PC-9 (cell line): Measurements from ENCODE around the gene TEX261. TPM values are rescaled to one million over a fixed set of nuclear protein-coding genes. Genes with fewer than 3 reads are reported as not detected.

Experiments used
- BruUV-seq: library from RNA; stranded (reverse); fragments of 400-500 nt; replicated peaks from 2 replicates; lab custom pipeline; 2021; lab: Mats Ljungman, UMichigan
- CTCF ChIA-PET: fragments of 300-600 bp; sonication (Branson Sonifier 250); formaldehyde crosslinking; loops from one replicate; lab custom pipeline; 2022; ENCODE audit warnings: antibody characterized with exemption; lab: Charles Lee
- POLR2A ChIA-PET: fragments of 300-600 bp; sonication (Branson Sonifier 250); formaldehyde crosslinking; loops from one replicate; lab custom pipeline; 2022; ENCODE audit warnings: antibody characterized with exemption; ENCODE audit not compliant: unreplicated experiment; lab: Charles Lee
- DNase-seq, 2 experiments: peaks; one replicate each; pipeline versions ENCODE4 v3.0.0 to v3.0.0-alpha.2; 2015 to 2022; ENCODE audit warnings: mixed read lengths in 1 of 2
- H2AFZ ChIP-seq: fragments of 200-600 bp; sonication (generic); 2 replicates; pipeline ENCODE4 v1.8.1; 2017; ENCODE audit warnings: antibody characterized with exemption
- H3F3A ChIP-seq: fragments of 200-600 bp; sonication (generic); 2 replicates; pipeline ENCODE4 v1.8.1; 2017; ENCODE audit warnings: antibody characterized with exemption, mild to moderate bottlenecking, low read depth; ENCODE audit not compliant: insufficient read depth
- H3K27ac ChIP-seq: fragments of 200-600 bp; sonication (generic); 2 replicates; pipeline ENCODE4 v1.6.1; 2016; ENCODE audit warnings: mixed run types
- H3K27me3 ChIP-seq: fragments of 200-600 bp; sonication (generic); 2 replicates; pipeline ENCODE4 v1.6.1; 2016; ENCODE audit warnings: low read depth, mixed run types; ENCODE audit not compliant: insufficient read depth
- H3K36me3 ChIP-seq: fragments of 200-600 bp; sonication (generic); 2 replicates; pipeline ENCODE4 v1.6.1; 2016; ENCODE audit warnings: low read depth, mixed run types
- H3K4me1 ChIP-seq: fragments of 200-600 bp; sonication (generic); replicated peaks from 2 replicates; pipeline ENCODE4 v1.6.1; 2016; ENCODE audit warnings: mixed run types; ENCODE audit not compliant: insufficient read depth
- H3K4me2 ChIP-seq: fragments of 200-600 bp; sonication (generic); 2 replicates; pipeline ENCODE4 v1.6.1; 2017; ENCODE audit warnings: mixed run types
- H3K4me3 ChIP-seq: fragments of 200-600 bp; sonication (generic); 2 replicates; pipeline ENCODE4 v1.6.1; 2016; ENCODE audit warnings: mixed run types
- H3K79me2 ChIP-seq: fragments of 200-600 bp; sonication (generic); 2 replicates; pipeline ENCODE4 v1.6.1; 2017; ENCODE audit warnings: low read depth, mixed run types
- H3K9me2 ChIP-seq: fragments of 200-600 bp; sonication (generic); 2 replicates; pipeline ENCODE4 v1.8.1; 2017; ENCODE audit warnings: mild to moderate bottlenecking; ENCODE audit not compliant: insufficient read depth
- H3K9me3 ChIP-seq: fragments of 200-600 bp; sonication (generic); 2 replicates; pipeline ENCODE4 v1.8.1; 2016; ENCODE audit warnings: low read depth; ENCODE audit not compliant: insufficient read depth
- H4K20me1 ChIP-seq: fragments of 200-600 bp; sonication (generic); 2 replicates; pipeline ENCODE4 v1.8.1; 2017; ENCODE audit not compliant: insufficient read depth
- CTCF ChIP-seq: fragments of 200-600 bp; sonication (generic); conservative IDR thresholded peaks from 2 replicates; pipeline ENCODE4 v1.6.1; 2017; ENCODE audit warnings: mixed run types, antibody characterized with exemption, mild to moderate bottlenecking, moderate library complexity
- EZH2 ChIP-seq: fragments of 200-600 bp; sonication (generic); IDR thresholded peaks from 2 replicates; pipeline ENCODE4 v1.8.0; 2017; ENCODE audit warnings: antibody characterized with exemption, low read depth
- intact Hi-C: fragments of 100-400 bp; cut with micrococcal nuclease; formaldehyde crosslinking; loops from one replicate; pipeline ENCODE4 v1.10.0; 2022; ENCODE audit not compliant: unreplicated experiment
- total RNA-seq: library from RNA; stranded (reverse); gene quantifications from 2 replicates; pipeline ENCODE4 v1.2.3, GENCODE V29; 2021

TEX261 gene
- total RNA-seq, 1 experiment from 2014 or later, result 47.6 TPM

- no peaks in the 10 kb centered on the region for H4K20me1 ChIP-seq
- no peak for TF ChIP-seq CTCF
- TF ChIP-seq EZH2, result no peak
- H3K36me3 ChIP-seq, result no peaks in the 10 kb centered on the region
- H3K4me2 ChIP-seq, result no peak overlapping the region
- no peaks in the 10 kb centered on the region for H3K79me2 ChIP-seq
- DNase-seq, result peak in 1 of 2 experiments; percentile 33
- no peaks in the 10 kb centered on the region for H3K27me3 ChIP-seq
- intact Hi-C loops, result loop anchor here (1.0 kb wide), 1 partner anchor 31 kb away; no protein-coding TSS in a partner anchor
- H2AFZ ChIP-seq, result no peak overlapping the region
- H3F3A ChIP-seq, result no peaks in the 10 kb centered on the region
- H3K4me3 ChIP-seq, result no peak overlapping the region
- no peaks in the 10 kb centered on the region for H3K9me2 ChIP-seq
- BruUV-seq, result no TSS peak
- ChIA-PET CTCF (interaction anchor here (1.0 kb wide), 1 partner anchor 16 kb away, joined by 4 read pairs; no protein-coding TSS in a partner anchor), POLR2A (interaction anchor here (0.6 kb wide), 1 partner anchor 223 kb away, joined by 3 read pairs; no protein-coding TSS in a partner anchor)
- H3K27ac ChIP-seq, result no peak overlapping the region
- H3K4me1 ChIP-seq, result no peaks in the 10 kb centered on the region
- H3K9me3 ChIP-seq, result no peaks in the 10 kb centered on the region
Observed at GRCh38 chr2:70964596-70965386, 29.9 kb downstream of the TEX261 start.

- Histone ChIP-seq H3K79me2 (no peaks in the 10 kb centered on the region), H3K9me3 (no peaks in the 10 kb centered on the region), H4K20me1 (no peaks in the 10 kb centered on the region), H3K4me1 (no peaks in the 10 kb centered on the region), H3K4me3 (no peak overlapping the region), H3K9me2 (no peaks in the 10 kb centered on the region), H3K4me2 (no peak overlapping the region), H2AFZ (no peak overlapping the region), H3K27me3 (no peaks in the 10 kb centered on the region), H3K36me3 (no peaks in the 10 kb centered on the region), H3K27ac (no peak overlapping the region), H3F3A (no peaks in the 10 kb centered on the region)
- ChIA-PET POLR2A (interaction anchor here (0.6 kb wide), 1 partner anchor 224 kb away, joined by 3 read pairs; no protein-coding TSS in a partner anchor), CTCF (interaction anchor here (1.0 kb wide), 1 partner anchor 15 kb away, joined by 4 read pairs; no protein-coding TSS in a partner anchor)
- TF ChIP-seq CTCF, result no peak
- no peak for TF ChIP-seq EZH2
- intact Hi-C loops, result no loop called here
- no TSS peak for BruUV-seq
- DNase-seq, result no peak
Observed at GRCh38 chr2:70964133-70964532, 30.5 kb downstream of the TEX261 start.

GRCh38 chr2:70962885-70963878 is 31.5 kb downstream of the TEX261 start:
- ChIA-PET POLR2A (no interaction called here), CTCF (interaction anchor here (1.0 kb wide), 1 partner anchor 14 kb away, joined by 4 read pairs; no protein-coding TSS in a partner anchor)

More at GRCh38 chr2:70962885-70963878, 31.5 kb downstream of the TEX261 start:
- Histone ChIP-seq H2AFZ (no peak overlapping the region), H3K4me3 (no peak overlapping the region), H4K20me1 (no peaks in the 10 kb centered on the region), H3K36me3 (no peaks in the 10 kb centered on the region), H3K9me3 (no peaks in the 10 kb centered on the region), H3K4me1 (no peaks in the 10 kb centered on the region), H3K27ac (no peak overlapping the region), H3K79me2 (no peaks in the 10 kb centered on the region), H3F3A (no peaks in the 10 kb centered on the region), H3K27me3 (no peaks in the 10 kb centered on the region), H3K9me2 (no peaks in the 10 kb centered on the region), H3K4me2 (no peak overlapping the region)
- intact Hi-C loops, result no loop called here
- TF ChIP-seq EZH2 (no peak), CTCF (no peak)
- BruUV-seq, result no TSS peak
- DNase-seq, result no peak
